AG09309 (cell line): ENCODE measurements around the gene DEFB131A.
"Not testable (repeated sequence)": the region's sequence is repeated elsewhere in the genome, so short reads cannot be mapped to it uniquely, and the experiment has no call there.

Source experiments
- DNase-seq: peaks from one replicate; pipeline ENCODE4 v3.0.0-alpha.2; 2010; ENCODE audit warnings: low read depth
- H3K4me3 ChIP-seq: 2 replicates; pipeline ENCODE4 v1.5.1; 2011; ENCODE audit warnings: mild to moderate bottlenecking, low read depth, low read length, moderate library complexity; ENCODE audit not compliant: control insufficient read depth

The DEFB131A gene

GRCh38 chr4:9488796-9489195 lies 44.6 kb downstream of the DEFB131A start:
- not testable (repeated sequence) for H3K4me3 ChIP-seq, DNase-seq

GRCh38 chr4:9490496-9490895 lies 46.3 kb downstream of the DEFB131A start:
- H3K4me3 ChIP-seq, DNase-seq: not testable (repeated sequence)

GRCh38 chr4:9490986-9491385 lies 46.8 kb downstream of the DEFB131A start:
- H3K4me3 ChIP-seq, DNase-seq: not testable (repeated sequence)

- H3K4me3 ChIP-seq, result not testable (repeated sequence)
Observed at GRCh38 chr4:9493589-9493988, 49.4 kb downstream of the DEFB131A start.

GRCh38 chr4:9494256-9495035 lies 50.2 kb downstream of the DEFB131A start:
- H3K4me3 ChIP-seq, DNase-seq: not testable (repeated sequence)

More at GRCh38 chr4:9493589-9493988, 49.4 kb downstream of the DEFB131A start:
- not testable (repeated sequence) for DNase-seq

GRCh38 chr4:9495443-9495842 lies 51.2 kb downstream of the DEFB131A start:
- not testable (repeated sequence) for H3K4me3 ChIP-seq, DNase-seq

GRCh38 chr4:9497575-9498467 lies 53.6 kb downstream of the DEFB131A start:
- not testable (repeated sequence) for DNase-seq, H3K4me3 ChIP-seq

GRCh38 chr4:9498468-9499040 lies 54.3 kb downstream of the DEFB131A start:
- DNase-seq, H3K4me3 ChIP-seq: not testable (repeated sequence)

- not testable (repeated sequence) for DNase-seq, H3K4me3 ChIP-seq
Observed at GRCh38 chr4:9499974-9500487, 55.8 kb downstream of the DEFB131A start.
